Fibroblast of lung (primary cell): ENCODE data around the gene TADA2B. TPM values are rescaled to one million over a fixed set of nuclear protein-coding genes. Genes with fewer than 3 reads are reported as not detected.

Experiments
- DNase-seq, 2 donors: peaks; one replicate each; pipeline versions ENCODE4 v3.0.0 to v3.0.0-alpha.2; 2010; ENCODE audit warnings: low read depth in 2 of 2
- H2AFZ ChIP-seq: 2 replicates; pipeline ENCODE4 v1.5.1; 2012; ENCODE audit warnings: low read length, control low read depth, inconsistent platforms
- H3K27ac ChIP-seq: 2 replicates; pipeline ENCODE4 v1.5.1; 2011; ENCODE audit warnings: low read length, control low read depth; ENCODE audit not compliant: insufficient read depth
- H3K27me3 ChIP-seq: 2 replicates; pipeline ENCODE4 v1.5.1; 2011; ENCODE audit warnings: mild to moderate bottlenecking, low read length; ENCODE audit not compliant: control insufficient read depth, insufficient read depth
- H3K36me3 ChIP-seq: 2 replicates; pipeline ENCODE4 v1.5.1; 2011; ENCODE audit warnings: low read length; ENCODE audit not compliant: control insufficient read depth, insufficient read depth
- H3K4me1 ChIP-seq: 2 replicates; pipeline ENCODE4 v1.5.1; 2011; ENCODE audit warnings: low read length; ENCODE audit not compliant: control insufficient read depth, insufficient read depth; ENCODE audit errors: extremely low read depth
- H3K4me2 ChIP-seq: 2 replicates; pipeline ENCODE4 v1.5.1; 2011; ENCODE audit warnings: low read length, control low read depth; ENCODE audit not compliant: insufficient read depth; ENCODE audit errors: extremely low read depth
- H3K4me3 ChIP-seq, 4 experiments: fragments of 200-600 bp in 1 of 4; sonication (generic) in 1 of 4; replicated peaks in 1 of 4; 2 replicates each; pipeline ENCODE4 v1.5.1; 2011 to 2016; ENCODE audit warnings: low read length in 4 of 4, low read depth in 3 of 4, mild to moderate bottlenecking in 3 of 4, control low read depth in 2 of 4, inconsistent platforms in 1 of 4, mixed read lengths in 1 of 4; ENCODE audit not compliant: insufficient read depth in 1 of 4; ENCODE audit errors: control extremely low read depth in 1 of 4
- H3K79me2 ChIP-seq: 2 replicates; pipeline ENCODE4 v1.5.1; 2012; ENCODE audit warnings: mild to moderate bottlenecking, low read length, inconsistent platforms; ENCODE audit not compliant: control insufficient read depth, insufficient read depth
- H3K9ac ChIP-seq: 2 replicates; pipeline ENCODE4 v1.5.1; 2011; ENCODE audit warnings: mild to moderate bottlenecking, low read length, control low read depth; ENCODE audit not compliant: insufficient read depth
- H3K9me3 ChIP-seq: 2 replicates; pipeline ENCODE4 v1.5.1; 2012; ENCODE audit warnings: low read depth, low read length; ENCODE audit not compliant: control insufficient read depth, insufficient read depth
- H4K20me1 ChIP-seq: 2 replicates; pipeline ENCODE4 v1.5.1; 2011; ENCODE audit warnings: low read length; ENCODE audit not compliant: control insufficient read depth, insufficient read depth; ENCODE audit errors: extremely low read depth
- CTCF ChIP-seq, 2 donors: IDR thresholded peaks in 1 of 2; conservative IDR thresholded peaks in 1 of 2; 1 replicate in 1 of 2; 2 replicates in 1 of 2; pipeline ENCODE4 v1.5.1; 2011 to 2012; ENCODE audit warnings: low read length in 2 of 2, control low read depth in 1 of 2, inconsistent platforms in 1 of 2, low read depth in 1 of 2, mild to moderate bottlenecking in 1 of 2
- EZH2 ChIP-seq: IDR thresholded peaks from 2 replicates; pipeline ENCODE4 v1.5.1; 2012; ENCODE audit warnings: low read length, control low read depth, mild to moderate bottlenecking; ENCODE audit errors: missing control alignments
- polyA plus RNA-seq, 2 donors: library from polyadenylated mRNA; depleted of rRNA in 1 of 2; stranded (reverse) in 1 of 2; unstranded in 1 of 2; fragments of >200 nt; gene quantifications; 2 replicates each; pipeline ENCODE4 v1.2.1, GENCODE V29; 2011 to 2012; ENCODE audit warnings: missing spikeins in 1 of 2
- total RNA-seq: library from RNA; depleted of rRNA; stranded (reverse); fragments of >200 nt; gene quantifications from 2 replicates; pipeline ENCODE4 v1.2.1, GENCODE V29; 2014

TADA2B gene
- total and polyA plus RNA-seq, 2 donors (not counting 1 experiment from before 2014, with no cell fraction given): 8.0 to 12.6 TPM

DNA sequence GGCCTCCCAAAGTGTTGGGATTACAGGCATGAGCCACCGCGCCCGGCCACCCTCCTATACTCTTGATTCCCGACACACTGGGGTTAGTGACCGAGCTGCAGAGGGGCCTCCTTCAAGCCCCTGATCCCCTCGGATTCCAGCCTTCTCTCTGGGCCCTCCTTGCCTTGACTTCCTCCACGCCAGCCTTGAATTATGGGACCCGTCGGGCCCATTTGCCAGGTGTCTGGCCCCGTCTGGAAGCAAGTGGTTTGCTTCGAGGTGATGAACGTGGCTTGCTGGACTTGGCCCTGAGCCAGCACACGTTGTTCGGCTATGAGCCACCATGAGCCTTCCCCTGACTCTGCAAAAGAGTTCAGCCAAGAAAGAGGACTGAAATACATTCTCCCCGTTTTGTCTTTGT lies 62.1 kb downstream of the TADA2B start:
- no peaks in the 10 kb centered on the region for H4K20me1 ChIP-seq
- H3K27ac ChIP-seq: no peak overlapping the region
- peaks cover 11% of the 10 kb centered on the region for H3K4me1 ChIP-seq
- peak in 1 of 2 donors; percentile 16 for DNase-seq
- TF ChIP-seq EZH2 (no peak), CTCF (conservative IDR thresholded peaks at IDR 0.05 in 1 of 2, IDR thresholded peaks at IDR 0.05 in 1 of 2; ENCODE audit: low read depth in 1 of 2, low read length in 2 of 2) (no peak)
- H3K79me2 ChIP-seq: no peaks in the 10 kb centered on the region
- H3K4me2 ChIP-seq: no peak overlapping the region
- H3K27me3 ChIP-seq: peaks cover 2% of the 10 kb centered on the region
- H3K9me3 ChIP-seq: no peaks in the 10 kb centered on the region
- H3K9ac ChIP-seq: no peak overlapping the region
- H3K36me3 ChIP-seq: no peaks in the 10 kb centered on the region
- H2AFZ ChIP-seq: no peak overlapping the region
- H3K4me3 ChIP-seq: no peak overlapping the region

GRCh38 chr4:7107166-7107905 lies 64.2 kb downstream of the TADA2B start:
- Histone ChIP-seq H3K9me3 (no peaks in the 10 kb centered on the region), H3K27me3 (peaks cover 2% of the 10 kb centered on the region), H2AFZ (no peak overlapping the region), H3K9ac (no peak overlapping the region), H3K27ac (no peak overlapping the region), H3K79me2 (no peaks in the 10 kb centered on the region), H3K4me1 (peaks cover 5% of the 10 kb centered on the region), H3K36me3 (no peaks in the 10 kb centered on the region), H3K4me3 (no peak overlapping the region), H3K4me2 (no peak overlapping the region), H4K20me1 (no peaks in the 10 kb centered on the region)
- DNase-seq: no peak
- TF ChIP-seq CTCF (conservative IDR thresholded peaks at IDR 0.05 in 1 of 2, IDR thresholded peaks at IDR 0.05 in 1 of 2; ENCODE audit: low read depth in 1 of 2, low read length in 2 of 2) (no peak), EZH2 (no peak)

Other genes starting within 250 kb of the TADA2B start
- gene TBC1D14, start 133.5 kb upstream of the TADA2B start, total RNA-seq: 37.7 and 38.5 TPM in 2 replicates
- 26.9 and 27.7 TPM in 2 replicates for gene TBC1D14, start 133.5 kb upstream of the TADA2B start, polyA plus RNA-seq
- 16.3 and 20.8 TPM in 2 replicates for gene GRPEL1, start 24.7 kb downstream of the TADA2B start, total RNA-seq
- gene GRPEL1, start 24.7 kb downstream of the TADA2B start, polyA plus RNA-seq: 42.7 and 49.1 TPM in 2 replicates
- 0.17 and 0.26 TPM in 2 replicates for gene SORCS2, start 149.2 kb downstream of the TADA2B start, total RNA-seq
- gene SORCS2, start 149.2 kb downstream of the TADA2B start, polyA plus RNA-seq: 0.21 and 0.41 TPM in 2 replicates